ENCODE results near the gene STAG3.
"Not testable (repeated sequence)": the region's sequence is repeated elsewhere in the genome, so short reads cannot be mapped to it uniquely, and the experiment has no call there.

The STAG3 gene

GRCh38 chr7:100173806-100174495, 3.8 kb upstream of the STAG3 start:
- DNase-seq, result no peak

- no peak for DNase-seq
Measured at GRCh38 chr7:100174582-100174981, 3.1 kb upstream of the STAG3 start.

GRCh38 chr7:100175296-100175935, 2.3 kb upstream of the STAG3 start:
- DNase-seq, result no peak

GRCh38 chr7:100176096-100177044, 1.3 kb upstream of the STAG3 start:
- no peak for DNase-seq

GRCh38 chr7:100180084-100180483, 2.4 kb downstream of the STAG3 start:
- DNase-seq, result not testable (repeated sequence)

GRCh38 chr7:100182616-100183015, 4.9 kb downstream of the STAG3 start:
- DNase-seq, result not testable (repeated sequence)

GRCh38 chr7:100183090-100183489, 5.4 kb downstream of the STAG3 start:
- DNase-seq, result not testable (repeated sequence)

- DNase-seq, result no peak
Measured at GRCh38 chr7:100185726-100186125, 8.0 kb downstream of the STAG3 start.

GRCh38 chr7:100189061-100189460, 11.3 kb downstream of the STAG3 start:
- DNase-seq, result no peak

- DNase-seq, result no peak
Measured at GRCh38 chr7:100190048-100190711, 12.5 kb downstream of the STAG3 start.

- no peak for DNase-seq
Measured at GRCh38 chr7:100191775-100192174, 14.1 kb downstream of the STAG3 start.

GRCh38 chr7:100192281-100192862, 14.7 kb downstream of the STAG3 start:
- not testable (repeated sequence) for DNase-seq

GRCh38 chr7:100192969-100193368, 15.3 kb downstream of the STAG3 start:
- no peak for DNase-seq

- DNase-seq, result no peak
Measured at GRCh38 chr7:100195222-100195621, 17.5 kb downstream of the STAG3 start.

GRCh38 chr7:100195901-100196322, 18.2 kb downstream of the STAG3 start:
- DNase-seq, result not testable (repeated sequence)

- no peak for DNase-seq
Measured at GRCh38 chr7:100198266-100198665, 20.5 kb downstream of the STAG3 start.

GRCh38 chr7:100200693-100201092, 23.0 kb downstream of the STAG3 start:
- DNase-seq, result no peak

GRCh38 chr7:100204454-100204853, 26.7 kb downstream of the STAG3 start:
- DNase-seq, result no peak

- DNase-seq, result no peak
Measured at GRCh38 chr7:100208911-100209408, 31.2 kb downstream of the STAG3 start.

GRCh38 chr7:100209493-100209892, 31.8 kb downstream of the STAG3 start:
- DNase-seq, result no peak

- no peak for DNase-seq
Measured at GRCh38 chr7:100210805-100211204, 33.1 kb downstream of the STAG3 start.

GRCh38 chr7:100211342-100211780, 33.6 kb downstream of the STAG3 start:
- DNase-seq, result no peak

Measured in T-helper 9 cell (primary cell).